Hematopoietic multipotent progenitor cell treated with erythropoietin and hydrocortisone succinate and interleukin-3 and kit ligand, for 17 days (in vitro differentiated cells): Measurements from ENCODE around the gene CHID1.

ENCODE experiments used
- DNase-seq: peaks from one replicate; pipeline ENCODE4 v3.0.0-alpha.2; 2015; ENCODE audit warnings: low spot score

CHID1 gene

GRCh38 chr11:849951-850774 is 60.4 kb downstream of the CHID1 start:
- DNase-seq: no peak

- no peak for DNase-seq
Observed at GRCh38 chr11:849104-849824, 61.3 kb downstream of the CHID1 start.

- DNase-seq: peak; percentile 69
Observed at GRCh38 chr11:848380-848931, 62.2 kb downstream of the CHID1 start.

GRCh38 chr11:847876-848275 is 62.7 kb downstream of the CHID1 start:
- no peak for DNase-seq

GRCh38 chr11:846496-847098 is 64.0 kb downstream of the CHID1 start:
- DNase-seq: no peak

- no peak for DNase-seq
Observed at GRCh38 chr11:845872-846495, 64.6 kb downstream of the CHID1 start.

- peak; percentile 58 for DNase-seq
Observed at GRCh38 chr11:844693-845644, 65.6 kb downstream of the CHID1 start.

- no peak for DNase-seq
Observed at GRCh38 chr11:843818-844692, 66.6 kb downstream of the CHID1 start.

GRCh38 chr11:843086-843734 is 67.4 kb downstream of the CHID1 start:
- no peak for DNase-seq

GRCh38 chr11:842370-843002 is 68.1 kb downstream of the CHID1 start, which contains the start of the genes POLR2L and TSPAN4:
TSS of gene POLR2L (minus strand) at chr11:842529. CDS start at chr11:842508, 21 bp downstream.
TSS of gene TSPAN4 (plus strand) at chr11:842852. CDS start at chr11:850305, 7,453 bp downstream.
- peak; percentile 90 for DNase-seq

GRCh38 chr11:841981-842369 is 68.6 kb downstream of the CHID1 start:
- DNase-seq: no peak

GRCh38 chr11:839875-840617 is 70.6 kb downstream of the CHID1 start:
- DNase-seq: no peak

- no peak for DNase-seq
Observed at GRCh38 chr11:839280-839623, 71.4 kb downstream of the CHID1 start.

- no peak for DNase-seq
Observed at GRCh38 chr11:838441-839279, 72.0 kb downstream of the CHID1 start.

- no peak for DNase-seq
Observed at GRCh38 chr11:837990-838307, 72.7 kb downstream of the CHID1 start.

GRCh38 chr11:837189-837989 is 73.2 kb downstream of the CHID1 start:
- no peak for DNase-seq

GRCh38 chr11:836700-837099 is 73.9 kb downstream of the CHID1 start:
- DNase-seq: no peak
